Gastrocnemius medialis (tissue), 4 donors: ENCODE results near the gene GMPR. TPM values are rescaled to one million over a fixed set of nuclear protein-coding genes. Genes with fewer than 3 reads are reported as not detected.

Source experiments
- ATAC-seq, 2 donors: fragments of 150-250 bp; one replicate each; pipeline ENCODE4 v1.9.1; 2016
- DNase-seq, 2 donors: peaks; one replicate each; pipeline ENCODE4 v3.0.0-alpha.2; 2019
- H3K27ac ChIP-seq, 4 donors: fragments of 200-600 bp; sonication (generic); 1 replicate in 1 of 4; 2 replicates in 3 of 4; pipeline ENCODE4 v1.5.1; 2016 to 2018; ENCODE audit warnings: mild to moderate bottlenecking in 2 of 4, moderate library complexity in 1 of 4
- H3K27me3 ChIP-seq, 3 donors: fragments of 200-600 bp; sonication (generic) in 2 of 3; 1 replicate in 1 of 3; 2 replicates in 2 of 3; pipeline versions ENCODE4 v1.5.1 to v1.6.0; 2016 to 2019; ENCODE audit warnings: mild to moderate bottlenecking in 1 of 3, moderate library complexity in 1 of 3
- H3K36me3 ChIP-seq, 2 donors: fragments of 200-600 bp; sonication (generic) in 1 of 2; one replicate each; pipeline ENCODE4 v1.5.1; 2017 to 2018
- H3K4me1 ChIP-seq, 2 donors: fragments of 200-600 bp; sonication (generic) in 1 of 2; one replicate each; pipeline ENCODE4 v1.5.1; 2016 to 2017; ENCODE audit warnings: mild to moderate bottlenecking in 2 of 2
- H3K4me3 ChIP-seq, 4 donors: fragments of 200-600 bp; sonication (generic) in 3 of 4; 1 replicate in 1 of 4; 2 replicates in 3 of 4; pipeline ENCODE4 v1.5.1; 2016 to 2019; ENCODE audit warnings: mild to moderate bottlenecking in 2 of 4
- H3K9me3 ChIP-seq, 3 donors: fragments of 200-600 bp; sonication (generic) in 2 of 3; 1 replicate in 1 of 3; 2 replicates in 2 of 3; pipeline ENCODE4 v1.5.1; 2016 to 2019
- CTCF ChIP-seq, 5 experiments: fragments of 450-650 bp in 3 of 5; fragments of 200-600 bp in 2 of 5; sonication (generic) in 2 of 5; IDR thresholded peaks in 4 of 5; conservative IDR thresholded peaks in 1 of 5; 1 replicate in 4 of 5; 2 replicates in 1 of 5; pipeline ENCODE4 v1.5.1; 2016 to 2019; ENCODE audit warnings: antibody characterized with exemption in 5 of 5, mild to moderate bottlenecking in 3 of 5, moderate library complexity in 3 of 5
- POLR2A ChIP-seq, 2 donors: fragments of 450-650 bp; IDR thresholded peaks; one replicate each; pipeline ENCODE4 v1.6.1; 2017; ENCODE audit warnings: antibody characterized with exemption in 2 of 2, mild to moderate bottlenecking in 2 of 2, moderate library complexity in 2 of 2
- in situ Hi-C, 4 donors: fragments of 200-750 bp; cut with MboI; loops; one replicate each; pipeline versions ENCODE4 v1.15.0 to v1.8.0; 2017; ENCODE audit warnings: low sequenced_read_pairs in 4 of 4
- intact Hi-C: fragments of 100-400 bp; cut with DNase I; formaldehyde crosslinking; loops from one replicate; pipeline ENCODE4 v1.15.1; 2023; ENCODE audit warnings: low total_unique reads
- total RNA-seq, 4 donors: library from RNA; depleted of rRNA; stranded (reverse); fragments of >200 nt; gene quantifications; one replicate each; pipeline versions ENCODE4 v1.1.0 to v1.2.3, GENCODE V29; 2016

The GMPR gene
- total RNA-seq, 4 donors from 2014 or later, result 109 to 266 (median 239) TPM

GRCh38 chr6:16274483-16274882, 36.1 kb downstream of the GMPR start:
- Histone ChIP-seq H3K4me1 (peaks cover 35 to 41% of the 10 kb centered on the region in 2 donors), H3K27me3 (no peaks in the 10 kb centered on the region), H3K4me3 (no peak overlapping the region), H3K9me3 (no peaks in the 10 kb centered on the region), H3K27ac (peak overlapping the region; percentile 91 to 99 (median 98)), H3K36me3 (peaks cover 0 to 16% of the 10 kb centered on the region in 2 donors)
- ATAC-seq (no peak), DNase-seq (no peak)
- intact Hi-C loops, result no loop called here
- TF ChIP-seq POLR2A (IDR thresholded peaks at IDR 0.05) (no peak), CTCF (IDR thresholded peaks at IDR 0.05 in 4 of 5, conservative IDR thresholded peaks at IDR 0.05 in 1 of 5) (no peak)
- in situ Hi-C loops, result no loop called here

GRCh38 chr6:16274885-16275589, 36.6 kb downstream of the GMPR start:
- intact Hi-C loops (loop anchor here (5.0 kb wide), 1 partner anchor 138 kb away; no protein-coding TSS in a partner anchor), in situ Hi-C loops (loop anchor here in 1 of 4 donors (5.0 kb wide), 1 partner anchor 33 kb away; no protein-coding TSS in a partner anchor)
- H3K9me3 ChIP-seq, result no peaks in the 10 kb centered on the region
- DNase-seq (no peak), ATAC-seq (no peak)
- H3K4me1 ChIP-seq, result peaks cover 40 to 46% of the 10 kb centered on the region in 2 donors
- H3K27ac ChIP-seq, result peak overlapping the region; percentile 91 to 99 (median 98)
- TF ChIP-seq CTCF (IDR thresholded peaks at IDR 0.05 in 4 of 5, conservative IDR thresholded peaks at IDR 0.05 in 1 of 5) (no peak), POLR2A (IDR thresholded peaks at IDR 0.05) (no peak)
- no peak overlapping the region for H3K4me3 ChIP-seq
- H3K36me3 ChIP-seq, result peaks cover 0 to 16% of the 10 kb centered on the region in 2 donors
- H3K27me3 ChIP-seq, result no peaks in the 10 kb centered on the region

GRCh38 chr6:16277101-16277981, 39.0 kb downstream of the GMPR start:
- peaks cover 49 to 59% of the 10 kb centered on the region in 2 donors for H3K4me1 ChIP-seq
- peak overlapping the region; percentile 91 to 99 (median 98) for H3K27ac ChIP-seq
- in situ Hi-C loops, result loop anchor here in 1 of 4 donors (5.0 kb wide), 1 partner anchor 35 kb away; no protein-coding TSS in a partner anchor
- peak overlapping the region; percentile 35 to 50 (median 38) for H3K4me3 ChIP-seq
- no peaks in the 10 kb centered on the region for H3K9me3 ChIP-seq
- ATAC-seq (peak; percentile 81 to 86), DNase-seq (peak; percentile 94 to 97)
- intact Hi-C loops, result loop anchor here (1.0 to 5.0 kb wide), 4 partner anchors 34 to 140 kb away; no protein-coding TSS in a partner anchor
- TF ChIP-seq CTCF (IDR thresholded peaks at IDR 0.05 in 4 of 5, conservative IDR thresholded peaks at IDR 0.05 in 1 of 5), result peak in 4 of 5 experiments; percentile 24 to 59 (median 52)
- peak; percentile 27 to 64 for TF ChIP-seq POLR2A (IDR thresholded peaks at IDR 0.05)
- no peaks in the 10 kb centered on the region for H3K27me3 ChIP-seq
- H3K36me3 ChIP-seq, result peaks cover 0 to 16% of the 10 kb centered on the region in 2 donors

GRCh38 chr6:16278048-16278724, 39.8 kb downstream of the GMPR start:
- peak overlapping the region; percentile 35 to 50 (median 42) for H3K4me3 ChIP-seq
- intact Hi-C loops, result loop anchor here (5.0 kb wide), 1 partner anchor 141 kb away; no protein-coding TSS in a partner anchor

More at GRCh38 chr6:16278048-16278724, 39.8 kb downstream of the GMPR start:
- TF ChIP-seq CTCF (IDR thresholded peaks at IDR 0.05 in 4 of 5, conservative IDR thresholded peaks at IDR 0.05 in 1 of 5) (no peak), POLR2A (IDR thresholded peaks at IDR 0.05) (peak; percentile 42 to 51)
- ATAC-seq (peak; percentile 62 to 70), DNase-seq (peak; percentile 90 to 96)
- H3K4me1 ChIP-seq, result peaks cover 54 to 61% of the 10 kb centered on the region in 2 donors
- peak overlapping the region; percentile 91 to 99 (median 98) for H3K27ac ChIP-seq
- in situ Hi-C loops, result loop anchor here in 1 of 4 donors (5.0 kb wide), 1 partner anchor 36 kb away; no protein-coding TSS in a partner anchor
- H3K36me3 ChIP-seq, result peaks cover 0 to 16% of the 10 kb centered on the region in 2 donors
- H3K27me3 ChIP-seq, result no peaks in the 10 kb centered on the region
- H3K9me3 ChIP-seq, result no peaks in the 10 kb centered on the region
